Natural killer cell treated with Interleukin-12 subunit alpha and Interleukin-12 subunit beta and Interleukin-15 and Interleukin-18, amount 100 ng/mL, for 72 hours (primary cell): ENCODE measurements around the gene CILP2. TPM values are rescaled to one million over a fixed set of nuclear protein-coding genes. Genes with fewer than 3 reads are reported as not detected.

Source experiments
- ATAC-seq, 2 donors: fragments of 150-1000 bp; cut with Tn5 transposase in 1 of 2; sonication (Bioruptor Pico), chemical (Tn5 transposase) in 1 of 2; 2 replicates each; pipeline ENCODE4 v1.10.0; 2021
- DNase-seq: peaks from one replicate; pipeline ENCODE4 v3.0.0; 2022; ENCODE audit warnings: low spot score
- H3K27ac Mint-ChIP-seq, 2 donors: 1 replicate in 1 of 2; 2 replicates in 1 of 2; pipeline ENCODE4 v1.8.0; 2022; ENCODE audit warnings: mixed read lengths in 2 of 2, mild to moderate bottlenecking in 1 of 2, moderate library complexity in 1 of 2
- H3K27me3 Mint-ChIP-seq, 2 donors: 1 replicate in 1 of 2; 2 replicates in 1 of 2; pipeline ENCODE4 v1.8.0; 2022; ENCODE audit warnings: mixed read lengths in 2 of 2
- H3K36me3 Mint-ChIP-seq: one replicate; pipeline ENCODE4 v1.8.0; 2022; ENCODE audit warnings: mixed read lengths
- H3K4me1 Mint-ChIP-seq, 2 donors: 1 replicate in 1 of 2; 2 replicates in 1 of 2; pipeline ENCODE4 v1.8.0; 2022; ENCODE audit warnings: low read depth in 2 of 2, mixed read lengths in 2 of 2, mild to moderate bottlenecking in 1 of 2
- H3K4me3 Mint-ChIP-seq: one replicate; pipeline ENCODE4 v1.8.0; 2022; ENCODE audit warnings: mixed read lengths
- H3K9me3 Mint-ChIP-seq: 2 replicates; pipeline ENCODE4 v1.8.0; 2022; ENCODE audit warnings: mixed read lengths
- total RNA-seq, 2 donors: library from RNA; stranded (reverse); gene quantifications; one replicate each; pipeline ENCODE4 v1.2.3, GENCODE V29; 2022

The CILP2 gene
- total RNA-seq, 2 donors from 2014 or later: 0.21 to 0.42 TPM

DNA sequence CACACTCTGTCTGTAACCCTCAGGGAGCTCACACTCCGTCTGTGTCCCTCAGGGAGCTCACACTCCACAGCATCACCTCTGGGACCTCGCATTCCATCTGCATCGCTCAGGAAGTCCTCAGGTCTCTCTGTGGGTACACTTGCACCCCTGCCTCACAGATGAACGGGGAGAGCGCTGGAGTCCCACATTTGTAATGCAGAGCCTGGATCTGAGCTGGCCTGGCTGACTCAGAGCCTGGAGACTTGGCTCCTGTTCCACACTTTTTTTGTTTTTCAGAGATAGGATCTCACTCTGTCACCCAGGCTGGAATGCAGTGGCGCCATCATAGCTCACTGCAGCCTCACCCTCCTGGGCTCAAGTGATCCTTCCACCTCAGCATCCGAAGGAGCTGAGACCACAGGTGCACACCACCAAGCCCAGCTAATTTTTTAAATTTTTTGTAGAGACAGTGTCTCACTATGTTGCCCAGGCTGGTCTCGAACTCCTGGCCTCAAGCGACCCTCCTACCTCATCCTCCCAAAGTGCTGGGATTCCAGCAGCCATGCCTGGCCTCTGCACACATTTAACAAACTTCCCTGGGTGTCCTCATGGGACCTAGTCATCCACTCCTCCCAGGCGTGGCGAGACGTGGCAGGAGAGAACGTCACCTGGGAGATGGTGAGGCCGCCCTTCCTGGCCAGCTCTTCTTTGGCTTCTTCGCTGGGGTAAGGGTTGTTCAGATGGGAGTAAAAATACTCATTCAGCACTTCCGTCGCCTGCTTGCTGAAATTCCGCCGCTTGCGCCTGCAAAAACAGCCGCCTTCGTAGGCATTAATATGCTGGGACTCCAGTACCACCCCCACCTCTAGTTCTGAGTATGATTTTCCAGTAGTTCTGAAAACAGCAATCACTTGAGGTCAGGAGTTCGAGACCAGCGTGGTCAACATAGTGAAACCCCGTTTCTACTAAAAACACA, 31.0 kb downstream of the CILP2 start:
- Mint-ChIP-seq H3K4me3 (no peak overlapping the region), H3K27ac (no peak overlapping the region), H3K27me3 (no peaks in the 10 kb centered on the region), H3K36me3 (peaks cover 5% of the 10 kb centered on the region), H3K4me1 (peaks cover 5 to 8% of the 10 kb centered on the region in 2 donors), H3K9me3 (no peaks in the 10 kb centered on the region)
- ATAC-seq (no peak), DNase-seq (no peak)

DNA sequence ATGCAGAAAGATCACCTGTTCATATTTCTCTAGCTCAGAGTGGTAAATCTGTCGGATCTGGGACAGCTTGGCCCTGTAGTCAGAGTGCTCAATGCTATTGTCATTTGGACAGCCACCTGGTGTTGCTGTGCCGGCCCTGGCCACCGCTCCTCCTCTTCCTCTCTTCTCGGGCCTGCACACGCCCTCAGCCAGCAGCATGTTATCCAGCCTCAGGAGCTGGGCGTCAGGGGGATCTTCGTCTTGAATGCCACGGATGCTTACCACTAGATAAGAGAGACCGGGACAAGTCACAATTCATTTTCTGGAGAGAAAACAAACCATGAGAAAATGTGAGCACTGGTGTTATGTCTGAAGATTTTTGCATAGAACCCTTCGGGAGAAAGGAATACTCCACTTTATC, 32.5 kb downstream of the CILP2 start:
- ATAC-seq: no peak

DNA sequence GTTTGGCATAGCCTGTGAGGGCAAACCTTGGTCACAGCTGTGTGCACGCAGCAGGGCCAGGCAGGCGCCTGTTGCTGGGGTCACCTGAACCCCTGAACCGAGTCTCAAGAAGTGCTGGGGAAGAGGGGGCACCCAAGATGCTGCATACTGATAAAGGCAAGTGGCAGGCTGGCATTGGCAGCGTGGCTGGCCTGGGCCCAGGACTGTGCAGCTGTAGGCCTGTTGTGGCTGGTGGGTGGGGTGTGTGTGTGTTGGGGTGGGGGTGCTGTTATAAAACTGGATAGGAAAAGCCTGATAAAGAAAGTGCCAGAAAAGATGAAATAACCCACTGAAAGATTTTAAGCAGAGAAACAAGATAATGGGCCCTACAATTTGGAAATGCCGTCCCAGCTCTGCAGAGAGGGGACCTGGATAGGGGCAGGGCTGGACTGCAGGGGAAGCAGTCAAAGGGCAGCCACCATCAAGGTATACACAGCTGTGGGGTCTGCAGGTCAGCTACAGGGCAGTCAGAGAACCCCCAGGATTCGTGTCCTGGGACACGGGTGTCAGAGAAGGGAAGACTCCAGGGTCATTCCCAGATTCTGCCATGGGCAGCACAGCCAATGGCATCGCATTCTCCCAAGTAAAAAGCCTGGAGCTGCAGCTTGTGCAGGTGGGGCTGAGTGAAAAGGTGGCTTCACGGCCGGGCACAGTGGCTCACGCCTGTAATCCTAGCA, 33.2 kb downstream of the CILP2 start:
- Mint-ChIP-seq H3K4me1 (peaks cover 5 to 11% of the 10 kb centered on the region in 2 donors), H3K36me3 (peaks cover 5% of the 10 kb centered on the region), H3K4me3 (no peak overlapping the region), H3K27me3 (no peaks in the 10 kb centered on the region), H3K9me3 (no peaks in the 10 kb centered on the region), H3K27ac (no peak overlapping the region)
- DNase-seq (no peak), ATAC-seq (no peak)

More for the DNA sequence above, 32.5 kb downstream of the CILP2 start:
- H3K36me3 Mint-ChIP-seq: peaks cover 5% of the 10 kb centered on the region
- H3K9me3 Mint-ChIP-seq: no peaks in the 10 kb centered on the region
- no peak overlapping the region for H3K27ac Mint-ChIP-seq
- no peaks in the 10 kb centered on the region for H3K27me3 Mint-ChIP-seq
- no peak overlapping the region for H3K4me3 Mint-ChIP-seq
- DNase-seq: no peak
- H3K4me1 Mint-ChIP-seq: peaks cover 5 to 10% of the 10 kb centered on the region in 2 donors

DNA sequence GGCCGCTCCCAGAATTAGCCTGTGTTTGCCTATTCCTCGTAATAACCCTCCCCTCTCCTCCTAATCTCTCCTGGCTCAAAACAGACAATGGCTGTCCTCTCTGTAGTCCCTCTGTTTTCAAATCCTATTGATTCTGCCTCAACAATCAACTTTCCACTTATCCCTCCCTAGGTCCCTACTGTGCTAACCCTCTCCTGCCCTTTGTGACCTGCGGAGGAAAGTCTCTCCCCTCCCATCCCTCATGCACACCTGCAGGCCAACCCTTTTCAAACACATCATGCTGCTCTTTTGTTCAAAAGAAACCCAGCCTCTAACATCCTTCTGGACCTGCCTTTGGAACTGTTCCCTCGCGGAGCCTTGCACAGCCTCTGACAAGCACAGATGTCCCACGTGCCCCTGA, 37.3 kb downstream of the CILP2 start:
- Mint-ChIP-seq H3K4me1 (peaks cover 5 to 7% of the 10 kb centered on the region in 2 donors), H3K4me3 (no peak overlapping the region), H3K27ac (no peak overlapping the region), H3K9me3 (no peaks in the 10 kb centered on the region), H3K27me3 (no peaks in the 10 kb centered on the region), H3K36me3 (peaks cover 5% of the 10 kb centered on the region)
- no peak for ATAC-seq
- no peak for DNase-seq

DNA sequence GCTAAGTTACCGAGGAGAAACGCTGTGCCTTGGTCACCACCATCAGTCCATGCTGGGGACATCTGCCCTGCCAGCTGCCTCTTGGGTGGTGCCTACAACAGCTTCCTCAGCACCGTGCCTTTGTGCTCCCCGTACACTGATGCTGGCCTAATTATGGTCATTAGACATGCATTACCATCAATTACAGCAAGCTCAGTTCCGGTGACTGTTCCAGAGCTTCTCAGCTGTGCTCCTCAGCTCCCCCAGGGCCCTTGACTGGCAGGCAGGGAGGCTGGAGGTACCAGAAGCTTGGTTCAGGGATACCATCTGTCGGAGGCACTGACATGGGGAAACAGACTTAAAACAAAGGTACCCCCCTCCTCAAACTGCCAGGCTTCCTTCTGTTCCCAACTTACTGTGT, 40.2 kb downstream of the CILP2 start:
- H3K4me1 Mint-ChIP-seq: peaks cover 0 to 7% of the 10 kb centered on the region in 2 donors
- ATAC-seq (no peak), DNase-seq (no peak)
- H3K27me3 Mint-ChIP-seq: no peaks in the 10 kb centered on the region
- H3K36me3 Mint-ChIP-seq: no peaks in the 10 kb centered on the region
- H3K27ac Mint-ChIP-seq: no peak overlapping the region
- no peaks in the 10 kb centered on the region for H3K9me3 Mint-ChIP-seq
- no peak overlapping the region for H3K4me3 Mint-ChIP-seq

DNA sequence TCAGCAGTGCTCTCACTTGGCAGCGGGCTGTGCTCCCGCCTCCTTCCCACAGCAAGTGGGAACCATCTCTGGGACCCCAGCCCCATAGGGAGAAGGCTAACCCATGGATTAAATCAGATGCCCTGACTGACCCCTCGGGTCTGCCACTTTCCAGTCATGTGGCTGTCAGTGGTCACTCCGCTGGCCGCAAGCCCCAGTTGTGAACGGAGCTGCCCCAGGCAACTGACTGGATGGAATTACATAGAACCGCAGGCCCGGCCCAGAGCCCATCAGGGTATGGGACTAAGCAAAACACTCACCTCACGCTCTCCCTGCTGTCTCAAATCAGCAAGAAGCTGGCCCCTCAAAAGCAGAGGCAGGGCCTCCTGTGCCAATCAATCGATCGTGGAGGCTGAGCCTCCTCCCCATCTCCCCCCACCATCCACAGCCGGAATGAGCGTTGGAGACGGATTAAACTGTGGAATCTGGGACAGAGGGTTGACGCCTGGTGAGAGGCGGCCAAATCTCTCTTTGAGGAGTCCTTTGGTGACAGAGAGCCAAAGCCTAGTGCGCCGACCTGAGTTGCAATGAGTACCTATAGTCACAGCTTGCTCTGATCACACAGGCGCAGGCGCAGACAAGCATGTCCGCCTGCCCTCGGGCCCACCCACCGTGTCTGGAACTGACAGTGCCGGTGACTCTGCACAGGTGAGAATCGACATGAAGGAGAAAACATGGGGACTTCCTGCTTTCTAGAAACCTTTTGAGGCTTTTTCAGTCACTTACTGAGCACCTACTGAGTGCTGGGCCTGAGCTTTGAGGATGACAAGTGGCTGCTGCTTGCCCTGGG, 41.7 kb downstream of the CILP2 start:
- Mint-ChIP-seq H3K9me3 (no peaks in the 10 kb centered on the region), H3K4me3 (no peak overlapping the region), H3K27me3 (no peaks in the 10 kb centered on the region), H3K4me1 (peaks cover 0 to 7% of the 10 kb centered on the region in 2 donors), H3K27ac (no peak overlapping the region), H3K36me3 (no peaks in the 10 kb centered on the region)
- ATAC-seq: no peak
- DNase-seq: no peak

DNA sequence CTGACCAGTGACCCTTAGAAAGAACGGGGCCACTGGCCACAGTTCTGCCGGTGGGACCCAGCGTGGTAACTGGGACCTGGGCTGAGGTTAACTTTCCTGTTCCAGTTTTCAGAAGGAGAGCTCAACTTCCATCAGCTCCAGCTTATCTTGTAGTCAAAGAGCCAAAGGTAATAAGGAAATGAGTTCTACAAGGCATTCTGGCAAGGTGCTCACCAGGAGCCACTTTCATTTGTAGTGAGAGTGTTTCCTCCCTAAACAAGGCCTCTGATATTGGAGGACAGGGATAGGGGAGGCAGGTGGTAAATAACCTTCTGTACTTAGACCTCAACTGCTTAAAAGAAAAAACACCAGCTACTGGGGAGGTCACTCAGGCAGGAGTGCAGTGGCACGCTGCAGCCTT, 42.4 kb downstream of the CILP2 start:
- H3K9me3 Mint-ChIP-seq: no peaks in the 10 kb centered on the region
- peaks cover 2% of the 10 kb centered on the region for H3K36me3 Mint-ChIP-seq
- H3K4me3 Mint-ChIP-seq: no peak overlapping the region
- DNase-seq: no peak
- peaks cover 0 to 8% of the 10 kb centered on the region in 2 donors for H3K4me1 Mint-ChIP-seq
- no peaks in the 10 kb centered on the region for H3K27me3 Mint-ChIP-seq
- no peak overlapping the region for H3K27ac Mint-ChIP-seq
- ATAC-seq: no peak

DNA sequence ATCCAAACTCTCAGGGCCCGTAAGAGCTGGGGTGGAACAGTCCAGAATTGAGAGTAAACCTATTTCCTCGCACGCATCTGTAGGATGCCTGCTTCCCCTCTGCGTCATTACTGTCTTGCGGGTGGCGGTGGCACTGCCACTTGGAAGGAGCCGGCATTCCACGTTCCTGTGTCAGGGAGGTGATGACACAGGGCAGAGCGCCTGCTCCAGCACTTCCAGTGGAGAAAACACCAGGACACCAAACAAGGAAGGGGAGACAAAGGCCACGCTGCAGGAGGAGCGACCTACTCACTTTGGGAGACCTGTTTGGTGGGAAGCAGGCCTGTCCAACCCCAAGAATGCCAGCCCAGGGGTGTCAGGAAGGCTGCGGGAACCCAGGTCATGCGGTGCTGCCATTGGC, 43.3 kb downstream of the CILP2 start:
- Mint-ChIP-seq H3K36me3 (peaks cover 6% of the 10 kb centered on the region), H3K27ac (peak overlapping the region in 1 of 2 donors; percentile 77), H3K9me3 (no peaks in the 10 kb centered on the region), H3K27me3 (no peaks in the 10 kb centered on the region), H3K4me3 (no peak overlapping the region), H3K4me1 (peaks cover 0 to 9% of the 10 kb centered on the region in 2 donors)
- ATAC-seq: no peak
- DNase-seq: no peak

DNA sequence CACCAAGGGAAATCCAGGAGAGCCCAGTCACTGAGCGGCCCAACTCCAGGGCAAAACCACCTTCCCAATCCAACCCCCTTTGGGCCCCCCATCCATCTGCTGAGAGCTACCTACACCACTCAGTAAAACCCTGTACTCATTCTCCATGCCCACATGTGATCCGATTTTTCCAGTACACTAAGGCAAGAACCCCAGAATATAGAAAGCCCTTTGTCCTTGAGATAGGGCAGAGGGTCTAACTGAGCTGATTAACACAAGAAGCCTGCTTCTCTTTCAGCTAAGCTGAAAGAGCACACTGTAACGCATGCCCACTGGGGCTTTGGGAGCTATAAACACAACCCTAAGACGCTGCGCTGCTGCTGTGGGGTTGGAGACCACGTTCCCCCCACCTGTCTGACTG, 44.4 kb downstream of the CILP2 start:
- H3K27me3 Mint-ChIP-seq: no peaks in the 10 kb centered on the region
- ATAC-seq (no peak), DNase-seq (no peak)
- peaks cover 0 to 9% of the 10 kb centered on the region in 2 donors for H3K4me1 Mint-ChIP-seq
- peaks cover 6% of the 10 kb centered on the region for H3K36me3 Mint-ChIP-seq
- no peaks in the 10 kb centered on the region for H3K9me3 Mint-ChIP-seq
- H3K27ac Mint-ChIP-seq: peak overlapping the region in 1 of 2 donors; percentile 77
- no peak overlapping the region for H3K4me3 Mint-ChIP-seq

DNA sequence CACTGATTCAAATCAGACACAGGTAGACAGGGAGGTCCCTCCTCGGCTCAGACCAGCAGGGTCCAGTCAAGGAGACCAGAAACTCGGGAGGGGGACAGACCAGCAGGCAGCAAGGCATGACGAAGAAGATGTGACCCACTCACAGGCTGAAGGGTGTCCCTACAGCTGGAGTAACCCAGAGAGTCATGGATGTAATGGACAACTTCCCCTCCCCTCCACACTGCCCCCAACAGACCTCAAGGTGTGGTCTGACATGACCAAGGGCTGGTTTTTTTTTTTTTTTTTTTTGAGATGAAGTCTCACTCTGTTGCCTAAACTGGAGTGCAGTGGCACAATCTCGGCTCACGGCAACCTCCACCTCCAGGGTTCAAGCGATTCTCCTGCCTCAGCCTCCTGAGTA, 46.3 kb downstream of the CILP2 start:
- no peak for DNase-seq
- ATAC-seq: no peak
- Mint-ChIP-seq H3K4me3 (no peak overlapping the region), H3K27ac (no peak overlapping the region), H3K36me3 (peaks cover 6% of the 10 kb centered on the region), H3K27me3 (no peaks in the 10 kb centered on the region), H3K9me3 (no peaks in the 10 kb centered on the region), H3K4me1 (peaks cover 12 to 18% of the 10 kb centered on the region in 2 donors)

DNA sequence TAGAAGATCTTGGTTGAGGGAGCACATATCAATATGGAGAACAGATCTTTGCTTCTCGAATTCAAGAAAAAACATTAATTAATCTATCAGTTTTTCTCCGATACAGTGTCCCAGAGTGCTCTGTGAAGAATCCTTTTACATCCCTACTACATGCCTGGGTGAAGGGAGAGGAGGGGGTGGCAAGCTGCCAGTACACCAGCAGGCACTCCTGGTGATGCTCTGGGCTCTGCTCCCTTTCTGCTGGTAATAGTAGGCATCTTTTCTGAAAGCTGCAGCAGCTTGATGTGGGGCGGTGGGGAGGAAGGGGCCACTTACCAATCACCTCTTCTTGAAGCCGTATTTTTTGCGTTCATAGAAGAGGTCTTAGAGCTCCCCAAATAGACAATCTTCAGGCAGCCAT, 49.7 kb downstream of the CILP2 start:
- Mint-ChIP-seq H3K4me3 (peak overlapping the region; percentile 65), H3K9me3 (no peaks in the 10 kb centered on the region), H3K36me3 (peaks cover 6% of the 10 kb centered on the region), H3K27ac (peak overlapping the region; percentile 92 to 94), H3K27me3 (no peaks in the 10 kb centered on the region), H3K4me1 (peaks cover 29 to 30% of the 10 kb centered on the region in 2 donors)
- ATAC-seq (no peak), DNase-seq (no peak)

DNA sequence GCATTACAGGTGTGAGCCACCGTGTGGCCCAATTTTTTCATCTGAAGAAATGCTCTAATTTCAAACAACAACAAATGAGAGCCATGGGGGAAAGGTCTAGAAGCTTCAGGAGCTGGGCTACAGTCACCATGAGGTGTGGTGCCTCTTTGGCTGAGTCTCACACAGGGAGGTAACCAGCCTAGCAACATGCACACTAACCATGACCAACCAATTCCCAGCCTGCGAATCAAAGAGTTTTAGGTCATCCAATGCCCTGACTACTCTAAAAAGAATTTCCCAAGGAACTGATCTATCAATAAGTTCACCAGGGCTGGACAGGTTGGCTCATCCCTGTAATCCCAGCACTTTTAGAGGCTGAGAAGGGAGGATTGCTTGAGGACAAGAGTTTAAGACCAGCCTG, 50.5 kb downstream of the CILP2 start:
- Mint-ChIP-seq H3K27ac (peak overlapping the region; percentile 92 to 94), H3K36me3 (peaks cover 6% of the 10 kb centered on the region), H3K4me3 (peak overlapping the region; percentile 65), H3K4me1 (peaks cover 29 to 30% of the 10 kb centered on the region in 2 donors), H3K27me3 (no peaks in the 10 kb centered on the region), H3K9me3 (no peaks in the 10 kb centered on the region)
- DNase-seq: no peak
- ATAC-seq: no peak

DNA sequence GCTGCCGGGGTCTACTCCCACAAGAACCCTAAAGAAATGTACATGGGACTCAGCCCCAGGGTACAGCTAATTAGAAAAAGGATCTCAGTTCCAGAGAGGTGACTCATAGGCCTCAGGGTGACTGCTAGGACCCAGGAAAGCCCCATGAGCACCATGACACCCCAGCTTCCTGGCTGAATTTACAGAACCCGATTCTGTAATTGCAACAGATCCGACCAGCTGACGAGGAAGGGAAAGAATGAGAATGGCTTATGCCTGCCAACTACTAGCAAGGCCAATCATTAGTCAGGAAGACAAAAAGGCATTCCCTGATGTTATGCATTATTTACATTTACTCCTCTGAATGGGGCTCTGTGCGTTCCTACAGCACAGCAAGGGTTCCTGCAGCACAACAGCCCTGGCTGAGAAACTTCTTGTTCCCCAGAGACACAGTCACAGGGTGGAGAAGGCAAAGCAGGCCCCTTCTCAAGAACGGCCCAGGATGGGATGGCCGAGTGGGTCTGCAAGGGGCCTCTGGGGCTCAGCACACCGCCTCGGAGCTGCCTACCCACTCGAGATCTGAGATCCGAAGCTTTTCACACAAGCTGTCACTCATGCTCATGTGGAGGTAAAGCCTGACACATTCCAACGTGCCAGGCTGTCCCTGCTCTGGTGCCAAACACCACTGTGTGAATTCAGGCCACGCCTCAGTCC, 53.2 kb downstream of the CILP2 start:
- peak; percentile 90 to 92 for ATAC-seq
- H3K36me3 Mint-ChIP-seq: no peaks in the 10 kb centered on the region
- H3K4me1 Mint-ChIP-seq: peaks cover 30 to 39% of the 10 kb centered on the region in 2 donors
- H3K27ac Mint-ChIP-seq: peak overlapping the region; percentile 92 to 94
- peak; percentile 80 for DNase-seq
- H3K4me3 Mint-ChIP-seq: peak overlapping the region; percentile 65
- H3K27me3 Mint-ChIP-seq: no peaks in the 10 kb centered on the region
- H3K9me3 Mint-ChIP-seq: no peaks in the 10 kb centered on the region
